ENCODE data around the gene TNIK.

The TNIK gene

GRCh38 chr3:171165499-171165921 lies 294.7 kb downstream of the TNIK start:
- no peak overlapping the region for H3K4me3 ChIP-seq (ENCODE audit: low read depth, low read length)
- TF ChIP-seq, protein P1, sequence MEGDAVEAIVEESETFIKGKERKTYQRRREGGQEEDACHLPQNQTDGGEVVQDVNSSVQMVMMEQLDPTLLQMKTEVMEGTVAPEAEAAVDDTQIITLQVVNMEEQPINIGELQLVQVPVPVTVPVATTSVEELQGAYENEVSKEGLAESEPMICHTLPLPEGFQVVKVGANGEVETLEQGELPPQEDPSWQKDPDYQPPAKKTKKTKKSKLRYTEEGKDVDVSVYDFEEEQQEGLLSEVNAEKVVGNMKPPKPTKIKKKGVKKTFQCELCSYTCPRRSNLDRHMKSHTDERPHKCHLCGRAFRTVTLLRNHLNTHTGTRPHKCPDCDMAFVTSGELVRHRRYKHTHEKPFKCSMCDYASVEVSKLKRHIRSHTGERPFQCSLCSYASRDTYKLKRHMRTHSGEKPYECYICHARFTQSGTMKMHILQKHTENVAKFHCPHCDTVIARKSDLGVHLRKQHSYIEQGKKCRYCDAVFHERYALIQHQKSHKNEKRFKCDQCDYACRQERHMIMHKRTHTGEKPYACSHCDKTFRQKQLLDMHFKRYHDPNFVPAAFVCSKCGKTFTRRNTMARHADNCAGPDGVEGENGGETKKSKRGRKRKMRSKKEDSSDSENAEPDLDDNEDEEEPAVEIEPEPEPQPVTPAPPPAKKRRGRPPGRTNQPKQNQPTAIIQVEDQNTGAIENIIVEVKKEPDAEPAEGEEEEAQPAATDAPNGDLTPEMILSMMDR (conservative IDR thresholded peaks at IDR 0.05; ENCODE audit: low read depth, low read length), result no peak
- no peak for DNase-seq (ENCODE audit: low read depth)

DNA sequence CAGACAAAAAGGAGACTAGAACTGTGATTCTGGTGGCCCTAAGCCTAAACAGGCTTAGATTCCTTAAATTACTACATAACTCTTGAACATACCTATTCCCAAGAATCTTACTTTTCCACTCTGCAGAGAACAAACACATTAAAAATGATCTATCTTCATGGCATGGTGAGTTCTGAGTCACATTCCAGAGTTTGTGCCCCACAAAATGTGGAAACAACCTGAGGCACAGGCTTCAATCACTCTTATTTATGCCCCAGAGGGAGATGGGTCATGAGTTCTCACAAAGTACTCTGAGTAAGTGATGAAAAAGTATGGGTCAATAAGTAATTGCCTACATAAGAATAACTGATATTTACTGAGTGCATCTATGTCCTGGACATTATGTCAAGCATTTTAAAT lies 296.1 kb downstream of the TNIK start:
- no peak overlapping the region for H3K4me3 ChIP-seq (ENCODE audit: low read depth, low read length)
- no peak for DNase-seq (ENCODE audit: low read depth)
- TF ChIP-seq, protein P1 (conservative IDR thresholded peaks at IDR 0.05; ENCODE audit: low read depth, low read length), result no peak

GRCh38 chr3:171163101-171164066 lies 296.8 kb downstream of the TNIK start:
- DNase-seq (ENCODE audit: low read depth), result peak; percentile 44
- TF ChIP-seq, protein P1 (conservative IDR thresholded peaks at IDR 0.05; ENCODE audit: low read depth, low read length), result peak; percentile 60
- H3K4me3 ChIP-seq (ENCODE audit: low read depth, low read length), result no peak overlapping the region

- TF ChIP-seq, protein P1 (conservative IDR thresholded peaks at IDR 0.05; ENCODE audit: low read depth, low read length), result no peak
- DNase-seq (ENCODE audit: low read depth), result no peak
- no peak overlapping the region for H3K4me3 ChIP-seq (ENCODE audit: low read depth, low read length)
Measured at GRCh38 chr3:171160325-171160724, 299.9 kb downstream of the TNIK start.

DNA sequence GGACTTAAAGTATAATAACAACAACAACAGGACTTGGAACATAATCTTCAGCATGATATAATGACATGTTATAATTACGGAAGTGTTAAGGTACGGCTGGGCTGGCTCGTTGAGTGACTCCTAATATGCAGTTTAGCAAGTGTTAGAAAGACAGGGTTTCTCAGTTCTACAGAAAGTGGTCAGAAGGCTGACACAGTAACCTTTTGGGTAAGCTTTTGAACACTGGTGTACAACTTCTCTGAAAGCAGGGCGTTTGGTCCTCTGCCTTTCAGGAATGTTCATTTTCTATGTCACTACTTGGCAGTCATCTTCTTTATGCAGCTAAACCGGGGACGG lies 300.4 kb downstream of the TNIK start:
- no peak overlapping the region for H3K4me3 ChIP-seq (ENCODE audit: low read depth, low read length)
- TF ChIP-seq, protein P1 (conservative IDR thresholded peaks at IDR 0.05; ENCODE audit: low read depth, low read length), result no peak
- no peak for DNase-seq (ENCODE audit: low read depth)

GRCh38 chr3:171159024-171159821 lies 301.0 kb downstream of the TNIK start:
- no peak overlapping the region for H3K4me3 ChIP-seq (ENCODE audit: low read depth, low read length)
- TF ChIP-seq, protein P1 (conservative IDR thresholded peaks at IDR 0.05; ENCODE audit: low read depth, low read length), result no peak
- no peak for DNase-seq (ENCODE audit: low read depth)

Data from choroid plexus epithelial cell (primary cell).